Measurements from ENCODE around the gene AKR1B1. TPM values are rescaled to one million over a fixed set of nuclear protein-coding genes. Genes with fewer than 3 reads are reported as not detected.

AKR1B1 gene
- total and polyA plus RNA-seq, 9 of the 15 experiments (the other 6 are each of a cell fraction or from before 2014, with no cell fraction given) = 2.0 to 10.6 (median 6.2) TPM

- H3K4me2 ChIP-seq (ENCODE audit: insufficient read depth, low read length) = peak overlapping the region; percentile 61
- TF ChIP-seq SMARCC2 (IDR thresholded peaks at IDR 0.05; ENCODE audit: low read depth) (peak; percentile 83), SMARCA4 (IDR thresholded peaks at IDR 0.05) (peak; percentile 94), GATAD2B (IDR thresholded peaks at IDR 0.05; ENCODE audit: borderline replicate concordance) (peak; percentile 39; the same call in 1 of the 2 replicates), ATF1 (CRISPR knock-in tag; IDR thresholded peaks at IDR 0.05) (no peak), ATF1 (tag; IDR thresholded peaks at IDR 0.05) (peak; percentile 67), GABPB1 (CRISPR knock-in tag; IDR thresholded peaks at IDR 0.05) (no peak), POU5F1 (IDR thresholded peaks at IDR 0.05; ENCODE audit: borderline replicate concordance, low read depth, low read length, partially characterized antibody) (no peak), SLC30A9 (CRISPR knock-in tag; IDR thresholded peaks at IDR 0.05) (no peak), PHB (CRISPR knock-in tag; IDR thresholded peaks at IDR 0.05) (no peak), ZNF75A (CRISPR knock-in tag; IDR thresholded peaks at IDR 0.05) (no peak), ZNF512 (tag; IDR thresholded peaks at IDR 0.05) (no peak), FOXK1 (CRISPR knock-in tag; IDR thresholded peaks at IDR 0.05; ENCODE audit: borderline replicate concordance) (no peak), ARID1B (IDR thresholded peaks at IDR 0.05) (peak; percentile 85), HLTF (IDR thresholded peaks at IDR 0.05) (no peak), BACH1 (tag; IDR thresholded peaks at IDR 0.05) (peak; percentile 99), POLR3G (IDR thresholded peaks at IDR 0.05; ENCODE audit: extremely low read depth, insufficient read length, insufficient replicate concordance) (no peak), E2F3 (CRISPR knock-in tag; IDR thresholded peaks at IDR 0.05) (no peak), IRF2 (CRISPR knock-in tag; IDR thresholded peaks at IDR 0.05) (no peak)
- TF ChIP-seq, protein P1, sequence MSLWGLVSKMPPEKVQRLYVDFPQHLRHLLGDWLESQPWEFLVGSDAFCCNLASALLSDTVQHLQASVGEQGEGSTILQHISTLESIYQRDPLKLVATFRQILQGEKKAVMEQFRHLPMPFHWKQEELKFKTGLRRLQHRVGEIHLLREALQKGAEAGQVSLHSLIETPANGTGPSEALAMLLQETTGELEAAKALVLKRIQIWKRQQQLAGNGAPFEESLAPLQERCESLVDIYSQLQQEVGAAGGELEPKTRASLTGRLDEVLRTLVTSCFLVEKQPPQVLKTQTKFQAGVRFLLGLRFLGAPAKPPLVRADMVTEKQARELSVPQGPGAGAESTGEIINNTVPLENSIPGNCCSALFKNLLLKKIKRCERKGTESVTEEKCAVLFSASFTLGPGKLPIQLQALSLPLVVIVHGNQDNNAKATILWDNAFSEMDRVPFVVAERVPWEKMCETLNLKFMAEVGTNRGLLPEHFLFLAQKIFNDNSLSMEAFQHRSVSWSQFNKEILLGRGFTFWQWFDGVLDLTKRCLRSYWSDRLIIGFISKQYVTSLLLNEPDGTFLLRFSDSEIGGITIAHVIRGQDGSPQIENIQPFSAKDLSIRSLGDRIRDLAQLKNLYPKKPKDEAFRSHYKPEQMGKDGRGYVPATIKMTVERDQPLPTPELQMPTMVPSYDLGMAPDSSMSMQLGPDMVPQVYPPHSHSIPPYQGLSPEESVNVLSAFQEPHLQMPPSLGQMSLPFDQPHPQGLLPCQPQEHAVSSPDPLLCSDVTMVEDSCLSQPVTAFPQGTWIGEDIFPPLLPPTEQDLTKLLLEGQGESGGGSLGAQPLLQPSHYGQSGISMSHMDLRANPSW (CRISPR knock-in tag; IDR thresholded peaks at IDR 0.05) = no peak
Measured at GRCh38 chr7:134448356-134449229, 10.3 kb downstream of the AKR1B1 start.

More at GRCh38 chr7:134448356-134449229, 10.3 kb downstream of the AKR1B1 start:
- Histone ChIP-seq H3K9me3 (replicated peaks; ENCODE audit: control insufficient read depth, insufficient read depth, low read depth, low read length) (no peaks in the 10 kb centered on the region), H3K4me3 (no peak overlapping the region), H3K27ac (ENCODE audit: extremely low read depth, low read depth, low read length) (peak overlapping the region; percentile 50), H2AFZ (ENCODE audit: low read depth, low read length) (peak overlapping the region; percentile 70), H3K9me1 (ENCODE audit: control insufficient read depth, insufficient read depth, low read length) (no peaks in the 10 kb centered on the region), H4K20me1 (replicated peaks; ENCODE audit: control insufficient read depth, insufficient read depth, low read length) (no peaks in the 10 kb centered on the region), H3K27me3 (ENCODE audit: control insufficient read depth in 2 of 2, insufficient read depth in 2 of 2, low read length in 2 of 2) (peaks cover 7 to 32% of the 10 kb centered on the region in 2 experiments; a peak in 4 of 5 replicates), H3K9ac (ENCODE audit: insufficient read depth in 1 of 2, low read depth in 2 of 2, low read length in 2 of 2) (peak overlapping the region; percentile 31 to 35; a peak in 2 of 4 replicates), H3K4me1 (replicated peaks in 1 of 2; ENCODE audit: control insufficient read depth in 2 of 2, insufficient read depth in 2 of 2, low read length in 2 of 2) (peaks cover 18 to 26% of the 10 kb centered on the region in 2 experiments), H3K36me3 (ENCODE audit: control insufficient read depth, insufficient read depth, low read length) (no peaks in the 10 kb centered on the region), H3K79me2 (ENCODE audit: control insufficient read depth, insufficient read depth, low read length) (no peaks in the 10 kb centered on the region)
- DNase-seq (ENCODE audit: extremely low read depth in 1 of 4, low spot score in 3 of 4) = peak; percentile 79 to 88 (median 84)
- in situ Hi-C loops (cut with MboI) = loop anchor here (10.0 kb wide), 1 partner anchor 496 kb away; no protein-coding TSS in a partner anchor
- no TSS peak for BruUV-seq (replicated peaks)
- intact Hi-C loops (cut with micrococcal nuclease) = no loop called here
- POLR2A ChIA-PET = interaction anchor here (0.7 to 1.4 kb wide), 7 partner anchors 10 to 835 kb away, joined by 3 to 9 read pairs (median 4); partner anchors contain the start of gene AKR1B1
- WGBS (ENCODE audit: insufficient coverage, low coverage, missing lambda C conversion rate) = 17% methylated on average over 11 of the region's 11 CpGs
- peak; percentile 83 for ATAC-seq
- CTCF ChIA-PET (ENCODE audit: low intra/inter-chr PET ratio) = no interaction called here
- peak; percentile 93 for FAIRE-seq
